GM12875 (cell line): ENCODE measurements around the gene TMEM115.

ENCODE experiments used
- H3K4me3 ChIP-seq: one replicate; pipeline ENCODE4 v1.5.1; 2011; ENCODE audit warnings: low read depth, low read length, control low read depth
- TF ChIP-seq, protein P1 (sequence below): IDR thresholded peaks from 2 replicates; pipeline ENCODE4 v1.5.1; 2011; ENCODE audit warnings: low read depth, mild to moderate bottlenecking, control low read depth, inconsistent platforms, low read length, moderate library complexity, borderline replicate concordance; ENCODE audit not compliant: insufficient read depth

Gene TMEM115, protein sequence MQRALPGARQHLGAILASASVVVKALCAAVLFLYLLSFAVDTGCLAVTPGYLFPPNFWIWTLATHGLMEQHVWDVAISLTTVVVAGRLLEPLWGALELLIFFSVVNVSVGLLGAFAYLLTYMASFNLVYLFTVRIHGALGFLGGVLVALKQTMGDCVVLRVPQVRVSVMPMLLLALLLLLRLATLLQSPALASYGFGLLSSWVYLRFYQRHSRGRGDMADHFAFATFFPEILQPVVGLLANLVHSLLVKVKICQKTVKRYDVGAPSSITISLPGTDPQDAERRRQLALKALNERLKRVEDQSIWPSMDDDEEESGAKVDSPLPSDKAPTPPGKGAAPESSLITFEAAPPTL

DNA sequence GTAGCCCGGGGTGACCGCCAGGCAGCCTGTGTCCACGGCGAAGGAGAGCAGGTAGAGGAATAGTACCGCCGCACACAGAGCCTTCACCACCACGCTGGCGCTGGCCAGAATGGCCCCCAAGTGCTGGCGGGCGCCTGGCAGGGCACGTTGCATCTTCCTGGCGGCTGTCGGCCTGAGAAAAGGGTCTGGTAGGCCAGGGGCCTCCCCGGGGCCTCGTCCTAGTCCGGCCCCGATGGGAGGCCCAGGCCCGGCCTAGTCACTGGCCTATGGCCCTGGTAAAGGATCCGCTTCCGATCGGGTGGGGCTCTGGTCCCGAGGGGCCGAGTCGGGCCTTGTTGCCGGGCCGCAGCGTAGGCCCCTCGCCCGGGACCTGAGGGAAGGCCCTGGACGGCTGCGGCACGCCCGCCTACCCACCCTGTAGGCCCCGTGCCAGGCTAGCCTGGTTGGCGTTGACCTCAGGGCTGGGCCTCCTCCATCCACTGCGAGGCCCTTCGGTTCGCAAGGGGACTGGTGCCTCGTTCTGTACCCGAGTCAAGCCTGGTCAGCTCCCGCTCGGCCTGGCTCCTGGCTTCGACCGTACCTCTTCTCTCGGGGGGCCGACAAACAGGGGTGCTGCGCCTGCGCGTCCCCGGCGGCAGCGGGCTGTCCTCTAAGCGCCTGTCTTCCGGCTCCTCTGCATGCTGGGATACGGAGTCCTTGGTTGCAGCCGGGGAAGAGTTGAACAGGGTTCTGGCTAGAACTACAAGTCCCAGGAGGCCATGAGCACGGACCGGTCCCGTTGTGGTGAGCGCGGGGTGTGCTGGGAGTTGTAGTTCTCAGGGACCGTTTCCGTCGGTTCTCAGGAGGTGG is at the start of gene TMEM115:
TSS of gene TMEM115 (minus strand) at position 611 of the 849 bp plus-strand sequence. CDS start at position 153, 458 bp downstream.
- H3K4me3 ChIP-seq: peak within 1 kb of the TSS; percentile 98
- TF ChIP-seq, protein P1, sequence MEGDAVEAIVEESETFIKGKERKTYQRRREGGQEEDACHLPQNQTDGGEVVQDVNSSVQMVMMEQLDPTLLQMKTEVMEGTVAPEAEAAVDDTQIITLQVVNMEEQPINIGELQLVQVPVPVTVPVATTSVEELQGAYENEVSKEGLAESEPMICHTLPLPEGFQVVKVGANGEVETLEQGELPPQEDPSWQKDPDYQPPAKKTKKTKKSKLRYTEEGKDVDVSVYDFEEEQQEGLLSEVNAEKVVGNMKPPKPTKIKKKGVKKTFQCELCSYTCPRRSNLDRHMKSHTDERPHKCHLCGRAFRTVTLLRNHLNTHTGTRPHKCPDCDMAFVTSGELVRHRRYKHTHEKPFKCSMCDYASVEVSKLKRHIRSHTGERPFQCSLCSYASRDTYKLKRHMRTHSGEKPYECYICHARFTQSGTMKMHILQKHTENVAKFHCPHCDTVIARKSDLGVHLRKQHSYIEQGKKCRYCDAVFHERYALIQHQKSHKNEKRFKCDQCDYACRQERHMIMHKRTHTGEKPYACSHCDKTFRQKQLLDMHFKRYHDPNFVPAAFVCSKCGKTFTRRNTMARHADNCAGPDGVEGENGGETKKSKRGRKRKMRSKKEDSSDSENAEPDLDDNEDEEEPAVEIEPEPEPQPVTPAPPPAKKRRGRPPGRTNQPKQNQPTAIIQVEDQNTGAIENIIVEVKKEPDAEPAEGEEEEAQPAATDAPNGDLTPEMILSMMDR: no peak

DNA sequence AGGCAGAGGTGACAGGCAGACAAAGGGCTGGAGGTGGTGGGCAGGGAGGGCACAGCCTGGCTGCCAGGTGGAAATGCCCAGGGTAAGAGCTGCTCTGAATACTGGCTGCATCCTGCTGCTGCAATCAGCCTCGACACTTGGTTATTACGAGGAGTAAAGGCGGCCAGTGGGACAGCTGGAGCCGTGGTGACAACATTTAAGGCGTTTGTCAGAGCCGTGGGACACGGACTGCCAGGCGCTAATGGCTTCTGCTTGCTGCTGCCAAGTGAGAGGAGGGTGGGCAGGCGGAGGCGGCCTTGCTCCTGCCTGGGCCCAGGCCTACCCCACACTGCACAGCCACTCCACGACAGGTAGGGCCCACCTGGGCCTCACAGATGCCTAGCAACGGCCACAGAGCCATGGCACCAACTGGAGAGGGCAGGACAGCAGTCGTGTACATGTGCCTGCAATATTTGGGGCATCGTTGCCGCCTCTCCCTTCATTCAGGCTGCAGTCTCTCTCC is 49.2 kb upstream of the TMEM115 start:
- TF ChIP-seq, protein P1: no peak
- no peak overlapping the region for H3K4me3 ChIP-seq

DNA sequence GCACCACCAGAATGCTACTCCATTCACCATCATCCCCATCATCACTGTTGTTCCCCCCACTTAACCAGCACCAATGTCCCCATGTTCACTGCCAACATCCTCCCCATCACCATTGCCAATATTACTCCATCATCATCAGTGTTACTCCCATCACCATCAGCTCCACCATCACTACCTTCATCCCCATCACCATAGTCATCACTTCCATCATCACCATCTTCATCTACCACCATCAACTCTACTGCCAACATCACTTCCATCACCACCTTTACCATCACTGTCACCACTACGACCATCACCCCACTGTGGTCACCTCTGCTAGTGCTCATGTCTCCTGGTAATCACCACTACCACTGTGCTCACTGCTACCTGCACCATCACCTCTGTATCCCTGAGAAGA is 47.2 kb upstream of the TMEM115 start:
- H3K4me3 ChIP-seq: no peak overlapping the region
- TF ChIP-seq, protein P1: no peak

DNA sequence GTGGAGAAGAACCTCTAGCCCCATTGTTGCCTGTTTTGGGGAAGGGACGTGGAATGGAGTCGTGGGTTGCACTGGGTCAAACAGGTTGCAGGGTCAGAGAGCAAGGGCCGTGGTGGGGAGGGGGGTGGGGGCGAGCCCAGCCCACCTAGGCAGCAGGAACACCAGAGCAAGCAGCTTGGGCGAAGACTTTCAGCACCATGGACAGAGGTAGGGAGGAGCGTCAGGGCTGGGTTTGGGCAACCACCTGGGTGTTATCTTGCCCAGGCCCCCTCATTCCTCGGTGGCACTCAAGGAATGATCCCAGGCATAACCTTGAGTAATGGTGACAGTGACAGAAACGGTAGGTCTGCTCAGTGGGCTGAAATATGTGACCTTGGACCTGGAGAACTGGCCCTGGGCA is 45.9 kb upstream of the TMEM115 start:
- TF ChIP-seq, protein P1: no peak
- no peak overlapping the region for H3K4me3 ChIP-seq

DNA sequence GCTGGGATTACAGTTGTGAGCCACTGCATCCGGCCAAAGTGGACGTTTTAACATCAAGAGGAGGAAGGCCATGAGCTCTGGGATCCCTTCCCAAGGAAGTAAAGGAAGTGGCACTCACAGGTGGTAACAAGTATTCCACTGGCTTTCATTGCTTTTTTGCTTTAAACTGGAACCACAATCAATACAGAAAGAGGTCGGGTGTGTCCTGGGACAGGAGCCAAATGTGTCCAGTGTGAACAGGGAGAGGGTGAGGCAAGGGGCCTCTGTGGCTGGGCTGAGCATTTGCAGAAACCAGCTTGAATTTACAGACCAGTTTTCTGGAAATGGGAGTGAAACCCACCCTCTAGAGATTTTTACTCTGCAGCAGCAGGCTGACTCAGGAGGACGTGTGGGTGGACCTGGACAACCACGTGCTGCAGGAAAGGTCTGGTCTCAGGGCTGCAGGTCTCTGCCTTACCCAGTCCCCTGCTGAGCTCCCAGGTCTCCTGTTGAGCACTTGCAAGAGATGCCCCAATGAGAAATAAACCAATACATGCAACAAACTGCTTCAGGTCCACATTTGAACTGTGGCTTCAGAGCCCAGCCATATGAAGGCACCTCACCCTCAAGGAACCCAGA is 42.8 kb upstream of the TMEM115 start:
- no peak overlapping the region for H3K4me3 ChIP-seq
- TF ChIP-seq, protein P1: no peak

DNA sequence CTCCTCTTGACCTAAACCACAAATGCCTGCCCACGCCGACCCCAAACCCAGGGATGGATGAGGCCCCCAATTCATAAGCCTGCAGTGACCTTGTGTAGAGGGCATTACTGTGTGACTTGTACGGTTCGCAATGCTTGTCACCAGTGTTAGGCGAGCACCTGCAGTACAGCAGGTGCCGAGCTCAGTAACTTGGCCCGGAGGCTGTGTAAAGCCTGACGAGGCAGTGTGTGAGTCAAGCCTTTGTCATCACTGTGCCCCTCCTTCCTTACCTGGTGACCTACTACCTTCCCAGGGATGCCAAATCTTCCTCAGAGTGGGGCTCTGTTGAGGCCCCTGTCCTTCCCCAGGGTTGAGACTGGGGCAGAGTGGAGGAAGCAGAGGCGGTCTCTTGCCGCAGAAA is 37.2 kb upstream of the TMEM115 start:
- H3K4me3 ChIP-seq: no peak overlapping the region
- TF ChIP-seq, protein P1: no peak
